ENCODE data around the gene ANK2. TPM values are rescaled to one million over a fixed set of nuclear protein-coding genes. Genes with fewer than 3 reads are reported as not detected.

Gene ANK2
- total and polyA plus RNA-seq, 2 experiments from 2014 or later = 10.9 to 25.9 TPM

DNA sequence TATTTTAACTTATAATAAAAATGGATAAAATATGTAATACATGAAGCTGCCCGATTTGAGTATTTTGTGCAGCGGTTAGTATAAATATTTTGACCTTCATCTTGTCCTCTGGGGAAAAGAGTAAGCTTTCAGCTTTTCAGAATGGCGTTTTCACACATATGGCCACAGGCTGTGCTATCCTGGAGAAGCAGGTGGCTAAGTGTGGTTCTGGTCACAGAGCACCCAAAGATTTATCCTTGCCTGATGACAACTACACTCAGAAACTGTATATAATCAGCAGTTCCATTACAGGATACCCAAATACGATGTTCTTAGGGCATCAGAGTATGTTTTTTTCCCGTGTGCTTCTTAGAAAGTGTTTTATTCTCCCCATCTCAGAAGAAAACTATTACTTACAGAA, 42.3 kb upstream of the ANK2 start:
- Histone ChIP-seq H3K79me2 (ENCODE audit: insufficient read depth) (no peaks in the 10 kb centered on the region), H3K27me3 (replicated peaks; ENCODE audit: insufficient read depth) (no peaks in the 10 kb centered on the region), H2AFZ (no peak overlapping the region), H3K36me3 (ENCODE audit: low read depth) (no peaks in the 10 kb centered on the region), H3F3A (ENCODE audit: insufficient read depth) (no peaks in the 10 kb centered on the region; the same call in 1 of the 2 replicates), H3K9me2 (ENCODE audit: insufficient read depth) (no peaks in the 10 kb centered on the region), H3K4me3 (no peak overlapping the region), H3K9me3 (ENCODE audit: low read depth) (no peaks in the 10 kb centered on the region), H3K4me2 (ENCODE audit: unreplicated experiment) (no peak overlapping the region), H3K9ac (no peak overlapping the region), H3K4me1 (ENCODE audit: insufficient read depth) (no peaks in the 10 kb centered on the region), H4K20me1 (ENCODE audit: insufficient read depth) (no peaks in the 10 kb centered on the region), H3K27ac (no peak overlapping the region)
- 83 to 85% methylated on average over 5 of the region's 5 CpGs for WGBS, 2 experiments (ENCODE audit: low coverage in 1 of 2, low lambda C conversion rate in 2 of 2, missing lambda C conversion rate in 2 of 2)
- TF ChIP-seq EZH2 (IDR thresholded peaks at IDR 0.05; ENCODE audit: insufficient read depth, poor library complexity, severe bottlenecking) = no peak
- TF ChIP-seq EZH2phosphoT487 (IDR thresholded peaks at IDR 0.05; ENCODE audit: insufficient read depth, low read depth) = no peak
- no peak for DNase-seq
- in situ Hi-C loops (cut with MboI) = no loop called here

DNA sequence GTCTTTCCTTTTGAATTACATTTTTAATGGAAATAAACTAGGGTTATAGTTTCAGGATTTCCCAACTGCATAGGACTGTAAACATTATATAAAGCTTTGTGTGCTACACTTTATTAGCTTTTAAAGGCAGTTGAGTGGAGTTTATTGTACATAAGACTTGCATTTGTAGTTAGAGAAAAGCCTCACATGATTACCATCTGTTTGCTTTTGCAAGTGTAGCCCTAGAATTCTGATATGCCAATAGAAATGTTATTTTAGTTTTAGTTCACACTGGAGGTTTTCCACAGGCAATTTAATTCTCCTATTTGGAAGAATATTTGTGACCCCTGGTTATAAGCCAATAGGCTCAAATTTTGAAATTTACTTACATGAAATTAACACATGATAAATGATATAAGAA, 41.3 kb upstream of the ANK2 start:
- H2AFZ ChIP-seq = no peak overlapping the region

DNA sequence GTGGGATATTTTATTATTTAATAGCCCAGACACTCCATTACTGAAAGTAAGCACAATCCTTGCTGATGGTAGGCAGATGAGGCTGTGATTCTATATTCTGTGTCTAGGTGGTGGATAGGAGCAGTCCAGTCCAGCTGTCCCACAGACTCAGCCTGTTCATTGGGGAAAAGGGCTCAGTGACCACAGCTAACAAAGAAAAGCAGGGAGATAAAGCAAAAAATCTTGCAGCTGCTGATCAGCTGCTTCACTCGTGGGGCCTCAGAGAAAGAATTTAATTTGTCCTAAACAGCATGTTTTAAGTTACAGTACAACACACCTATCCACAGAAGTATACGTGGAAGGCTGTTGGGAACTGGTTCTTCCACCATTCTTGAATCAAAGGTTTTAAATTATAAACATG, 40.7 kb upstream of the ANK2 start:
- DNase-seq = no peak
- H3K4me1 ChIP-seq (ENCODE audit: insufficient read depth) = peaks cover 4% of the 10 kb centered on the region
- H3K9me2 ChIP-seq (ENCODE audit: insufficient read depth) = no peaks in the 10 kb centered on the region
- no peaks in the 10 kb centered on the region for H4K20me1 ChIP-seq (ENCODE audit: insufficient read depth)
- no peaks in the 10 kb centered on the region for H3K36me3 ChIP-seq (ENCODE audit: low read depth)
- no peak for TF ChIP-seq EZH2phosphoT487 (IDR thresholded peaks at IDR 0.05; ENCODE audit: insufficient read depth, low read depth)
- TF ChIP-seq EZH2 (IDR thresholded peaks at IDR 0.05; ENCODE audit: insufficient read depth, poor library complexity, severe bottlenecking) = no peak
- H3K27me3 ChIP-seq (replicated peaks; ENCODE audit: insufficient read depth) = no peaks in the 10 kb centered on the region
- H3K4me3 ChIP-seq = no peak overlapping the region
- H3K9me3 ChIP-seq (ENCODE audit: low read depth) = no peaks in the 10 kb centered on the region
- no peaks in the 10 kb centered on the region for H3F3A ChIP-seq (ENCODE audit: insufficient read depth)
- H3K9ac ChIP-seq = no peak overlapping the region
- no peak overlapping the region for H2AFZ ChIP-seq
- 51 to 53% methylated on average over 2 of the region's 2 CpGs for WGBS, 2 experiments (ENCODE audit: low coverage in 1 of 2, low lambda C conversion rate in 2 of 2, missing lambda C conversion rate in 2 of 2)
- H3K4me2 ChIP-seq (ENCODE audit: unreplicated experiment) = no peak overlapping the region
- in situ Hi-C loops (cut with MboI) = no loop called here
- H3K79me2 ChIP-seq (ENCODE audit: insufficient read depth) = no peaks in the 10 kb centered on the region
- no peak overlapping the region for H3K27ac ChIP-seq

More for the DNA sequence above, 41.3 kb upstream of the ANK2 start:
- Histone ChIP-seq H3K4me2 (ENCODE audit: unreplicated experiment) (no peak overlapping the region), H3K9me3 (ENCODE audit: low read depth) (no peaks in the 10 kb centered on the region), H3K36me3 (ENCODE audit: low read depth) (no peaks in the 10 kb centered on the region), H3K27me3 (replicated peaks; ENCODE audit: insufficient read depth) (no peaks in the 10 kb centered on the region), H3K9ac (no peak overlapping the region), H3K9me2 (ENCODE audit: insufficient read depth) (no peaks in the 10 kb centered on the region), H4K20me1 (ENCODE audit: insufficient read depth) (no peaks in the 10 kb centered on the region), H3K79me2 (ENCODE audit: insufficient read depth) (no peaks in the 10 kb centered on the region), H3K27ac (no peak overlapping the region), H3K4me1 (ENCODE audit: insufficient read depth) (no peaks in the 10 kb centered on the region), H3F3A (ENCODE audit: insufficient read depth) (no peaks in the 10 kb centered on the region; the same call in 1 of the 2 replicates), H3K4me3 (no peak overlapping the region)
- in situ Hi-C loops (cut with MboI) = no loop called here
- no peak for DNase-seq
- TF ChIP-seq EZH2phosphoT487 (IDR thresholded peaks at IDR 0.05; ENCODE audit: insufficient read depth, low read depth) (no peak), EZH2 (IDR thresholded peaks at IDR 0.05; ENCODE audit: insufficient read depth, poor library complexity, severe bottlenecking) (no peak)

DNA sequence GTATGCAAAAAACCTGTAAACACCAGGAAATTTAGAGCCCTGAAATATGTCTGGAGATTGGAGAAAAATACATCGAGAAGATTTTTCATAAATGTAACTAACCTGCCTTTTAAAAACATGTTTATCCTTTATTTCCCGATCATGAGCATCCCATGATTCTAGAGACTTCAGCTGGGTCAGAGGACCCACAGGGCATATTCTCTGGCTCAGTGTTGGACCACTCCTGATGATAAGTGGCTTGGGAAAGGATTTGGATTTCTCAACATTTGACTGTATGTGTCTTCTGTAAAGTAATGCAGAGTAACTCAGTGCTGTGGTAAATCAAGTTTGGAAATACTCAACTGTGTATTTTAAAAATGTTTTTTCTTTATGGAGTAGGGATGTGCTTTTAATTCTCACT, 40.0 kb upstream of the ANK2 start:
- TF ChIP-seq EZH2phosphoT487 (IDR thresholded peaks at IDR 0.05; ENCODE audit: insufficient read depth, low read depth) (no peak), EZH2 (IDR thresholded peaks at IDR 0.05; ENCODE audit: insufficient read depth, poor library complexity, severe bottlenecking) (no peak)
- no peak overlapping the region for H3K9ac ChIP-seq
- H4K20me1 ChIP-seq (ENCODE audit: insufficient read depth) = no peaks in the 10 kb centered on the region
- DNase-seq = no peak
- H2AFZ ChIP-seq = no peak overlapping the region
- H3K4me2 ChIP-seq (ENCODE audit: unreplicated experiment) = no peak overlapping the region
- H3K4me1 ChIP-seq (ENCODE audit: insufficient read depth) = peaks cover 9% of the 10 kb centered on the region
- H3K9me2 ChIP-seq (ENCODE audit: insufficient read depth) = no peaks in the 10 kb centered on the region
- no peaks in the 10 kb centered on the region for H3F3A ChIP-seq (ENCODE audit: insufficient read depth)
- in situ Hi-C loops (cut with MboI) = no loop called here
- 74 to 79% methylated on average over 2 of the region's 2 CpGs for WGBS, 2 experiments (ENCODE audit: low coverage in 1 of 2, low lambda C conversion rate in 2 of 2, missing lambda C conversion rate in 2 of 2)
- no peaks in the 10 kb centered on the region for H3K27me3 ChIP-seq (replicated peaks; ENCODE audit: insufficient read depth)
- no peaks in the 10 kb centered on the region for H3K79me2 ChIP-seq (ENCODE audit: insufficient read depth)
- H3K9me3 ChIP-seq (ENCODE audit: low read depth) = no peaks in the 10 kb centered on the region
- no peak overlapping the region for H3K27ac ChIP-seq
- no peaks in the 10 kb centered on the region for H3K36me3 ChIP-seq (ENCODE audit: low read depth)
- H3K4me3 ChIP-seq = no peak overlapping the region

DNA sequence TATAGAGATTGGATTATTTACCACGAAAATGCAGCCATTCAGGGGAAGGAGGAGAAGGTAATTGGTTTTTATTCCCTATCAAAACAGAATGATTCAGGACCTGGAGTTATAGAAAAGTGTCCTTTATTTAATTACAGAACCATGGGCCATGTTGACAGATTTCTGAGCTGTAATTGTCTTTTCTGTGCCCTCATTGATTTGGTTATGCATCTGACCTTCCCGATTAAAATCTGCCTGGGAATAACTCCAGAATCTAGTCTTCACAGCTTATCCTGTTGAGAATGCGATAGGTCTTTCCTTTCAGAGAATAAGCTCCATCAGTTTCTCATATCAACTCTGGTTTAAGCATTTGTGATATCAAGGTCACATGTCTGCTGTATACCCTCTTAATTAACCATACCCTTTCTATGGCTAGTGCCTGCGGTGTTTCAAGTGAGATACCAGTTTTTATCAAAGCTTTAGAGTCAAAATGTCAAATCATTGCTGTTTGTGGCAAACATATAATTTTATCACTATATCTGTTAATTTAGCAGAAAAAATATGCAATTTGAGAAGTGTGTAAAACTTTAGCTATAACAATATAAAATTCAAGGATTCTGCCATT, 37.2 kb upstream of the ANK2 start:
- in situ Hi-C loops (cut with MboI) = no loop called here
- H3K79me2 ChIP-seq (ENCODE audit: insufficient read depth) = no peaks in the 10 kb centered on the region
- TF ChIP-seq EZH2phosphoT487 (IDR thresholded peaks at IDR 0.05; ENCODE audit: insufficient read depth, low read depth) (no peak), EZH2 (IDR thresholded peaks at IDR 0.05; ENCODE audit: insufficient read depth, poor library complexity, severe bottlenecking) (no peak)
- no peaks in the 10 kb centered on the region for H3K36me3 ChIP-seq (ENCODE audit: low read depth)
- no peaks in the 10 kb centered on the region for H3F3A ChIP-seq (ENCODE audit: insufficient read depth)
- no peak overlapping the region for H3K9ac ChIP-seq
- WGBS, 2 experiments (ENCODE audit: low coverage in 1 of 2, low lambda C conversion rate in 2 of 2, missing lambda C conversion rate in 2 of 2) = 65 to 70% methylated on average over 4 of the region's 4 CpGs
- no peaks in the 10 kb centered on the region for H3K27me3 ChIP-seq (replicated peaks; ENCODE audit: insufficient read depth)
- no peak overlapping the region for H2AFZ ChIP-seq
- no peaks in the 10 kb centered on the region; the same call in 1 of the 2 replicates for H3K9me2 ChIP-seq (ENCODE audit: insufficient read depth)
- H3K9me3 ChIP-seq (ENCODE audit: low read depth) = no peaks in the 10 kb centered on the region
- no peak overlapping the region for H3K4me2 ChIP-seq (ENCODE audit: unreplicated experiment)
- H3K4me3 ChIP-seq = no peak overlapping the region
- H3K27ac ChIP-seq = no peak overlapping the region
- peaks cover 9% of the 10 kb centered on the region for H3K4me1 ChIP-seq (ENCODE audit: insufficient read depth)
- no peak for DNase-seq
- no peaks in the 10 kb centered on the region for H4K20me1 ChIP-seq (ENCODE audit: insufficient read depth)

All from GM23248 (cell line).